GM12878 (cell line): ENCODE data around the gene NXN. TPM values are rescaled to one million over a fixed set of nuclear protein-coding genes. Genes with fewer than 3 reads are reported as not detected.
"Not testable (repeated sequence)": the region's sequence is repeated elsewhere in the genome, so short reads cannot be mapped to it uniquely, and the experiment has no call there.

Experiments
- ATAC-seq: fragments of 200-7000 bp; cut with Tn5 transposase; 3 replicates; pipeline ENCODE4 v1.9.1; 2020; ENCODE audit warnings: mild to moderate bottlenecking, moderate library complexity
- BruUV-seq: library from RNA; stranded (reverse); fragments of 400-500 nt; replicated peaks from 2 replicates; lab custom pipeline; 2021; lab: Mats Ljungman, UMichigan
- CTCF ChIA-PET: fragments of 300-600 bp; sonication (Branson Sonifier 250); formaldehyde crosslinking; extraction: SDS; loops from one replicate; lab custom pipeline; 2021; ENCODE audit warnings: inconsistent platforms; lab: Yijun Ruan, JAX
- POLR2A ChIA-PET: fragments of 350-600 bp; formaldehyde crosslinking; extraction: SDS; loops from one replicate; lab custom pipeline; 2021; ENCODE audit warnings: inconsistent platforms; lab: Charles Lee
- RAD21 ChIA-PET: fragments of 300-600 bp; sonication (Branson Sonifier 250); formaldehyde crosslinking; loops from one replicate; lab custom pipeline; 2023; ENCODE audit warnings: antibody characterized with exemption; ENCODE audit not compliant: unreplicated experiment; lab: Charles Lee
- SMC1A ChIA-PET: fragments of 300-600 bp; sonication (Branson Sonifier 250); formaldehyde crosslinking; loops from one replicate; lab custom pipeline; 2023; ENCODE audit not compliant: unreplicated experiment, uncharacterized antibody; lab: Charles Lee
- DNase-seq: peaks from one replicate; pipeline ENCODE4 v3.0.0-alpha.2; 2011; ENCODE audit warnings: low read depth, low spot score
- FAIRE-seq: peaks from 3 replicates; lab custom pipeline; 2011; peaks lifted over from hg19 to GRCh38; lab: Jason Lieb, UNC
- H2AFZ ChIP-seq: 2 replicates; pipeline ENCODE4 v1.6.0; 2011; ENCODE audit warnings: low read depth, low read length, control low read depth; ENCODE audit not compliant: control insufficient read depth
- H3K27ac ChIP-seq: 2 replicates; pipeline ENCODE4 v1.5.1; 2011; ENCODE audit warnings: control low read depth; ENCODE audit not compliant: control insufficient read depth, insufficient read depth
- H3K27me3 ChIP-seq, 2 experiments: replicated peaks in 1 of 2; 2 replicates each; pipeline versions ENCODE4 v1.6.0 to v1.6.1; 2011; ENCODE audit warnings: low read length in 1 of 2; ENCODE audit not compliant: control insufficient read depth in 2 of 2, insufficient read depth in 2 of 2
- H3K36me3 ChIP-seq, 2 experiments: 2 replicates each; pipeline ENCODE4 v1.5.1; 2011; ENCODE audit warnings: low read length in 1 of 2; ENCODE audit not compliant: control insufficient read depth in 2 of 2, insufficient read depth in 2 of 2
- H3K4me1 ChIP-seq: 2 replicates; pipeline ENCODE4 v1.6.1; 2011; ENCODE audit warnings: mild to moderate bottlenecking, low read length, moderate library complexity, mixed read lengths; ENCODE audit not compliant: control insufficient read depth, insufficient read depth
- H3K4me2 ChIP-seq: 2 replicates; pipeline ENCODE4 v1.6.0; 2011; ENCODE audit warnings: control low read depth; ENCODE audit not compliant: control insufficient read depth, insufficient read depth
- H3K4me3 ChIP-seq: fragments of 200-600 bp; sonication (generic); 2 replicates; pipeline ENCODE4 v1.5.1; 2016
- H3K79me2 ChIP-seq: 2 replicates; pipeline ENCODE4 v1.6.0; 2011; ENCODE audit warnings: low read length; ENCODE audit not compliant: control insufficient read depth, insufficient read depth
- H3K9ac ChIP-seq: 2 replicates; pipeline ENCODE4 v1.8.0; 2011; ENCODE audit warnings: low read length, control low read depth, mixed read lengths; ENCODE audit not compliant: control insufficient read depth, insufficient read depth
- H3K9me3 ChIP-seq: replicated peaks from 3 replicates; pipeline ENCODE4 v1.5.1; 2011; ENCODE audit warnings: mild to moderate bottlenecking, low read length; ENCODE audit not compliant: control insufficient read depth, insufficient read depth
- H4K20me1 ChIP-seq: 2 replicates; pipeline ENCODE4 v1.6.0; 2011; ENCODE audit not compliant: control insufficient read depth, insufficient read depth
- IRF4 ChIP-seq: IDR thresholded peaks from 2 replicates; pipeline ENCODE4 v1.6.1; 2011; ENCODE audit warnings: low read depth, low read length
- MTA2 ChIP-seq: fragments of 450-650 bp; IDR thresholded peaks from 2 replicates; pipeline ENCODE4 v1.6.1; 2016; ENCODE audit warnings: low read depth, mild to moderate bottlenecking, moderate library complexity
- WGBS: methylation state at CpG from one replicate; pipeline ENCODE4 v1.1.6; 2016; ENCODE audit warnings: low lambda C conversion rate; ENCODE audit not compliant: insufficient replicate concordance, insufficient coverage; ENCODE audit errors: missing lambda C conversion rate; 5-methylcytosine and 5-hydroxymethylcytosine counted together
- in situ Hi-C: fragments of 300-500 bp; cut with MboI; formaldehyde crosslinking; loops from 9 replicates; pipeline ENCODE4 v1.14.3; 2018; ENCODE audit warnings: mixed read lengths
- intact Hi-C: fragments of 100-400 bp; cut with micrococcal nuclease; formaldehyde crosslinking; loops from one replicate; pipeline ENCODE4 v1.14.2; 2022; ENCODE audit not compliant: unreplicated experiment
- polyA plus RNA-seq, 11 experiments: library from polyadenylated mRNA; depleted of rRNA in 4 of 11; unstranded in 6 of 11; stranded (reverse) in 5 of 11; fragments of >200 nt; fragmentation: Nextera tagmentation in 4 of 11; fragmentation: Illumina TruSeq in 1 of 11; extraction: Ambion mirVana in 4 of 11; extraction: Trizol in 1 of 11; gene quantifications; 1 replicate in 1 of 11; 2 replicates in 10 of 11; pipeline versions ENCODE4 v1.2.1 to v1.2.3, GENCODE V29; 2011 to 2016; ENCODE audit warnings: inconsistent platforms in 2 of 11, missing spikeins in 2 of 11, low read depth in 1 of 11
- total RNA-seq, 4 experiments: library from RNA; depleted of rRNA in 3 of 4; stranded (reverse); fragments of >200 nt in 3 of 4; fragmentation: Illumina TruSeq in 1 of 4; extraction: Trizol in 1 of 4; gene quantifications; 2 replicates each; pipeline versions ENCODE4 v1.2.1 to v1.2.3, GENCODE V29; 2013 to 2021
- TF ChIP-seq, protein P1 (sequence below): IDR thresholded peaks from 2 replicates; pipeline ENCODE4 v1.6.1; 2012; ENCODE audit warnings: low read depth, low read length, improper control_type of control experiment

NXN gene
- total and polyA plus RNA-seq, 10 of the 15 experiments (the other 5 are each of a cell fraction or from before 2014, with no cell fraction given), result 0.04 to 1.2 (median 0.30) TPM

- TF ChIP-seq, protein P1, sequence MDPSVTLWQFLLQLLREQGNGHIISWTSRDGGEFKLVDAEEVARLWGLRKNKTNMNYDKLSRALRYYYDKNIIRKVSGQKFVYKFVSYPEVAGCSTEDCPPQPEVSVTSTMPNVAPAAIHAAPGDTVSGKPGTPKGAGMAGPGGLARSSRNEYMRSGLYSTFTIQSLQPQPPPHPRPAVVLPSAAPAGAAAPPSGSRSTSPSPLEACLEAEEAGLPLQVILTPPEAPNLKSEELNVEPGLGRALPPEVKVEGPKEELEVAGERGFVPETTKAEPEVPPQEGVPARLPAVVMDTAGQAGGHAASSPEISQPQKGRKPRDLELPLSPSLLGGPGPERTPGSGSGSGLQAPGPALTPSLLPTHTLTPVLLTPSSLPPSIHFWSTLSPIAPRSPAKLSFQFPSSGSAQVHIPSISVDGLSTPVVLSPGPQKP, result no peak
- TF ChIP-seq MTA2 (no peak), IRF4 (no peak)
Observed at GRCh38 chr17:806346-806745, 173.2 kb downstream of the NXN start (continued).

DNA sequence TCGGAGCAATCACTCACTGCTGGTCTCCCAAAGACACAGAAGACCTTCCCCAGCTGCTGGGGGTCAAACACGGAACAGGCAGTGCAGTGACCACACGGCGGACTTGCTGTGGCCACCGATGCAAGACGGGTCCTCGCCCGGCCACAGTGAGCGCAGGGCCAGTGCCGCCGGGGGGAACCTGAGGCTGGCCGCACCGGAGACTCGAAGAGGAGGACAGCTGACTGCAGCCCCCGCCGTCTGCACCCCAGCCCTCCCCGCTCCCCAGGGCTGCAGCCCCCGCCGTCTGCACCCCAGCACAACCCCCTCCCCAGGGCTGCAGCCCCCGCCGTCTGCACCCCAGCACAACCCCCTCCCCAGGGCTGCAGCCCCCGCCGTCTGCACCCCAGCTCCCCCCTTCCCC, 173.7 kb downstream of the NXN start:
- BruUV-seq, H3K79me2 ChIP-seq, intact Hi-C loops, H3K9ac ChIP-seq, H3K36me3 ChIP-seq, H4K20me1 ChIP-seq, H3K4me2 ChIP-seq, H3K27ac ChIP-seq, FAIRE-seq, H3K27me3 ChIP-seq, POLR2A ChIA-PET, in situ Hi-C loops, DNase-seq, H2AFZ ChIP-seq, ATAC-seq, RAD21 ChIA-PET, H3K9me3 ChIP-seq, SMC1A ChIA-PET, H3K4me3 ChIP-seq, H3K4me1 ChIP-seq: not testable (repeated sequence)
- 64% methylated on average over 8 of the region's 23 CpGs for WGBS
- CTCF ChIA-PET, result interaction anchor here (1.4 kb wide), 1 partner anchor 14 kb away, joined by 3 read pairs; no protein-coding TSS in a partner anchor
